MG63 (cell line): Measurements from ENCODE around the gene CHP1. TPM values are rescaled to one million over a fixed set of nuclear protein-coding genes. Genes with fewer than 3 reads are reported as not detected.
"Not testable (repeated sequence)": the region's sequence is repeated elsewhere in the genome, so short reads cannot be mapped to it uniquely, and the experiment has no call there.

ENCODE experiments used
- DNase-seq: peaks from one replicate; pipeline ENCODE4 v3.0.0-alpha.2; 2020
- H3K27me3 ChIP-seq: fragments of 250-450 bp; sonication (Bioruptor Pico); 2 replicates; pipeline ENCODE4 v1.5.1; 2020; ENCODE audit warnings: mild to moderate bottlenecking, moderate library complexity
- H3K36me3 ChIP-seq: fragments of 250-450 bp; sonication (Bioruptor Pico); 2 replicates; pipeline ENCODE4 v1.5.1; 2020; ENCODE audit warnings: mild to moderate bottlenecking, moderate library complexity
- H3K4me3 ChIP-seq: fragments of 250-450 bp; sonication (Bioruptor Pico); 2 replicates; pipeline ENCODE4 v1.5.1; 2020; ENCODE audit warnings: mild to moderate bottlenecking, moderate library complexity
- H3K9me3 ChIP-seq: fragments of 250-450 bp; sonication (Bioruptor Pico); 2 replicates; pipeline ENCODE4 v1.5.1; 2020; ENCODE audit warnings: mild to moderate bottlenecking, moderate library complexity
- total RNA-seq: library from RNA; depleted of rRNA; stranded (reverse); fragments of >200 nt; shearing (Covaris generic); gene quantifications from 2 replicates; pipeline ENCODE4 v1.2.3, GENCODE V29; 2014; ENCODE audit warnings: low replicate concordance

CHP1 gene
- total RNA-seq, 1 experiment from 2014 or later = 65.9 TPM

DNA sequence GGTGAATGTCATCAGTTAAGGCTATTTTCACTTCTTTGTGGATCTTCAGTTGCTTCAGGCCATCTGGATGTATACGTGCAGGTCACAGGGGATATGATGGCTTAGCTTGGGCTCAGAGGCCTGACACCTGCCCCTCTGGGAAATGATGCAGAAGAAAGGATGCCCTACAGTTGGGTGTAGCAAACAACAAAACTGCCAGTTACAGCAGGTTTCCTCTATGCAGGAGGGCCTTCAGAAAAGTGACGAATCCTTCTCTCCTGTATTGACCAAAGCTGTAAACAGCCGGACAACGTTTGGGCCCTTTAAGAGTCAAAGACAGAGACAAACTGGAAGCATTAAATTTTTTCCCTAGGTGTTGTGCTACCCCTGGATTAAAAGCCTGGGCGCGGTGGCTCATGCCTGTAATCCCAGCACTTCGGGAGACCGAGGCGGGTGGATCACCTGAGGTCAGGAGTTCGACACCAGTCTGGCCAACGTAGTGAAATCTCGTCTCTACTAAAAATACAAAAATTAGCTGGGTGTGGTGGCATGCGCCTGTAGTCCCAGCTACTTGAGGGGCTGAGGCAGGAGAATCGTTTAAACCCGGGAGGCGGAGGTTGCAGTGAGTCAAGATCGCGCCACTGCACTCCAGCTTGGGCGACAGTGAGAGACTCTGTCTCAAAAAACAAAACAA is 52.0 kb downstream of the CHP1 start:
- DNase-seq = not testable (repeated sequence)
- peaks cover 12% of the 10 kb centered on the region for H3K9me3 ChIP-seq

GRCh38 chr15:41283653-41284426 is 52.8 kb downstream of the CHP1 start:
- Histone ChIP-seq H3K36me3 (peaks cover 46% of the 10 kb centered on the region), H3K4me3 (peak overlapping the region; percentile 84), H3K9me3 (peaks cover 12% of the 10 kb centered on the region), H3K27me3 (no peaks in the 10 kb centered on the region)
- DNase-seq = peak; percentile 97

More for the DNA sequence above, 52.0 kb downstream of the CHP1 start:
- not testable (repeated sequence) for H3K27me3 ChIP-seq
- Histone ChIP-seq H3K4me3 (peak overlapping the region; percentile 84), H3K36me3 (peaks cover 38% of the 10 kb centered on the region)

DNA sequence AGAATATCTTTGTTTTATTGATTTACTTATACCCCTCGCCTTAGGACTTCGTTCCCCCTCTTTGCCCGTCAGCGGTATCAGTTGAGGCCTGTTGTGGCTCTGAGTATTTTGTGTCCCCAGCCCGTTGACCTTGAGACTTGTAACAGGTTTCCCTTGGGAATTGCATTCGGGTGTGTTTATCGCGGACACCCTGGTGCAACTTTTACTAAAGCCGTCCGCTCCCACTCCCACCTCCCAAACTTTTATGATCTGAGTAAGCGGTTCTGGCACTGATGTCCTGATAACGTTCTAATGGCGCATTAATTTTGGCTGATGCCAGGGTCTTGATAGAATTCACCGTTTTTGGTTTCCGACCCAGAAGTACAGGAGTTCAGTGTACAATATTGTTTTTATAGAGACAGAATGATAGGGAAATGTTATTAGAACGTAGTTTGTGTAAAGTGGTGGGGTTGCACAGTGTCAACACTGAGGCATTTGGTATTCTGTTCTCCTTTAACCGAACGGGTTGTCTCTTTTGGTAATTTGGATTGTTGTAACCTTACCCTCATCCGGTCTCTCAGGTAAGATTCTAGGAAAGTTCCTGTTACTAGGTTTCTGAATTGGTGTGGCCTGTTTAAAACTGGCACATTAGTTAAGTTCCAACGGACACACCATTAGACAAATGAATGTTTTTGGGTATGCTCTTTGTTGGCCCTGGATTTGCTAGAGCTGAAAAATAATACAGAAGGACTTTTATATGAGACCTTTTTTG is 53.5 kb downstream of the CHP1 start:
- Histone ChIP-seq H3K36me3 (peaks cover 50% of the 10 kb centered on the region), H3K9me3 (peaks cover 12% of the 10 kb centered on the region), H3K27me3 (no peaks in the 10 kb centered on the region), H3K4me3 (peak overlapping the region; percentile 84)
- peak; percentile 30 for DNase-seq

DNA sequence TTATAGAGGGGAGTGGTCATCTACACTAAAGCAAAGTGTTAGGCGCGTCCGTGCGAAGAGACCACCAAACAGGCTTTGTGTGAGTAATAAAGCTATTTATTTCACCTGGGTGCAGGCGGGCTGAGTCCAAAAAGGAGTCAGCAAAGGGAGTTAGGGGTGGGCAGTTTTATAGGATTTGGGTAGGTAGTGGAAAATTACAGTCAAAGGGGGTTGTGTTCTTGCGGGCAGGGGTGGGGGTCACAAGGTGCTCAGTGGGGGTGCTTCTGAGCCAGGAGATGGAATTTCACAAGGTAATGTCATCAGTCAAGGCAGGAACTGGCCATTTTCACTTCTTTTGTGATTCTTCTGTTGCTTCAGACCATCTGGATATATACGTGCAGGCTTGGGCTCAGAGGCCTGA is 54.2 kb downstream of the CHP1 start:
- no peaks in the 10 kb centered on the region for H3K27me3 ChIP-seq
- peaks cover 12% of the 10 kb centered on the region for H3K9me3 ChIP-seq
- peak overlapping the region; percentile 84 for H3K4me3 ChIP-seq
- no peak for DNase-seq
- peaks cover 50% of the 10 kb centered on the region for H3K36me3 ChIP-seq

DNA sequence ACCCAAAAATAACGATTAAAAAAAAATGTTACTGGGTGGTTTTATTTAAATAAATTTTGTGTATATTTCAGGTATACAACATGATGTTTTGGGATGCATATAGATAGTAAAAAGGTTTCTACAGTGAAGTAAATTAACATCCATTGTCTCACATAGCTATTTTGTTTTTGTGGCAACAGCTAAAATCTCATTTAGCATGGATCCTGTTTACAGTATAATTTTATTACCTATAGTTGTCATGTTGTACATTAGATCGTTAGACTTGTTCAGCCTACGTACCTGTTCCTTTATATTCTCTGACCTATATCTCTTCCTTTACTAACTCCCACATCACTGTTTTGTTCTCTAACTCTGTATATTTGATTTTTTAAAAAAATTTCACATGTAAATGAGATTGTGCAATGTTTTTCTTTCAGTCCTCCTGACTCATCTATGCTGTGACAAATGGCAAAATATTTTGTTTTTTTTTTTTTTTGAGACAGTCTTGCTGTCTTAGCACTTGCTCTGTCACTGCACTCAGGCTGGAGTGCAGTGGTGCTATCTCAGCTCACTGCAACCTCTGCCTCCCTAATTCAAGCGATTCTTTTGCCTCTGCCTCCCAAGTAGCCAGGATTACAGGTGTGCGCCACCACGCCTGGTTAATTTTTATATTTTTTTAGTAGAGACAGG is 55.7 kb downstream of the CHP1 start:
- Histone ChIP-seq H3K27me3 (no peaks in the 10 kb centered on the region), H3K4me3 (no peak overlapping the region), H3K36me3 (peaks cover 53% of the 10 kb centered on the region), H3K9me3 (peaks cover 12% of the 10 kb centered on the region)
- DNase-seq = no peak

- no peak for DNase-seq
- Histone ChIP-seq H3K4me3 (no peak overlapping the region), H3K36me3 (peaks cover 53% of the 10 kb centered on the region), H3K9me3 (peaks cover 12% of the 10 kb centered on the region), H3K27me3 (no peaks in the 10 kb centered on the region)
These were observed 57.4 kb downstream of the CHP1 start for GRCh38 chr15:41288464-41288863.

- H3K4me3 ChIP-seq = no peak overlapping the region
- peaks cover 51% of the 10 kb centered on the region for H3K36me3 ChIP-seq
- no peak for DNase-seq
- H3K9me3 ChIP-seq = peaks cover 12% of the 10 kb centered on the region
- no peaks in the 10 kb centered on the region for H3K27me3 ChIP-seq
These were observed 58.9 kb downstream of the CHP1 start for GRCh38 chr15:41289953-41290352.

- peaks cover 44% of the 10 kb centered on the region for H3K36me3 ChIP-seq
- no peak for DNase-seq
- 0 out of 2 replicates have a peak, but pooled peaks cover 2% of the 10 kb centered on the region for H3K9me3 ChIP-seq
- no peak overlapping the region for H3K4me3 ChIP-seq
- H3K27me3 ChIP-seq = no peaks in the 10 kb centered on the region
These were observed 60.1 kb downstream of the CHP1 start for GRCh38 chr15:41291065-41291631.

GRCh38 chr15:41292521-41292920 is 61.5 kb downstream of the CHP1 start:
- no peak for DNase-seq
- Histone ChIP-seq H3K27me3 (no peaks in the 10 kb centered on the region), H3K9me3 (no peaks in the 10 kb centered on the region), H3K4me3 (no peak overlapping the region), H3K36me3 (peaks cover 41% of the 10 kb centered on the region)

GRCh38 chr15:41301139-41301538 is 70.1 kb downstream of the CHP1 start:
- not testable (repeated sequence) for H3K27me3 ChIP-seq, H3K4me3 ChIP-seq, DNase-seq, H3K9me3 ChIP-seq
- H3K36me3 ChIP-seq = peaks cover 31% of the 10 kb centered on the region

DNA sequence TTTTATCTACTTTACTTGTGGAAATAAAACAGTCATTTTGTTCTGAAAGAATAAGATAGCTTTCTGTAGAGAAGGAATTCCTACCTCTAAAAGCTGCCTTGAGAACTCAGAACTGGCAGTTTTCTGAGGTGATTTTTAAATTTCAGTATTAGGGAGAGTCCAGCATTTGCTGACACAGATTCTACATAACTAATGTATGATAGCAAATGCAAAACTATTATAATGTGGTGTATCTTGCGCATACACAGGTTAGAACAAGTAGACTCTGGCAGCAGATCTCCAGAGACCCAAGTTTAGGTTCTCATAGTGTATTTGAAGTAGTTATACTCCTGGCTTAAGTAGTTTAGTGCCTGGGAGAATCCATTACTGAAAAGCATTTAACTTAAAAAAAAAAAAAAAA is 70.5 kb downstream of the CHP1 start:
- Histone ChIP-seq H3K36me3 (peaks cover 27% of the 10 kb centered on the region), H3K9me3 (no peaks in the 10 kb centered on the region)
- DNase-seq = no peak

DNA sequence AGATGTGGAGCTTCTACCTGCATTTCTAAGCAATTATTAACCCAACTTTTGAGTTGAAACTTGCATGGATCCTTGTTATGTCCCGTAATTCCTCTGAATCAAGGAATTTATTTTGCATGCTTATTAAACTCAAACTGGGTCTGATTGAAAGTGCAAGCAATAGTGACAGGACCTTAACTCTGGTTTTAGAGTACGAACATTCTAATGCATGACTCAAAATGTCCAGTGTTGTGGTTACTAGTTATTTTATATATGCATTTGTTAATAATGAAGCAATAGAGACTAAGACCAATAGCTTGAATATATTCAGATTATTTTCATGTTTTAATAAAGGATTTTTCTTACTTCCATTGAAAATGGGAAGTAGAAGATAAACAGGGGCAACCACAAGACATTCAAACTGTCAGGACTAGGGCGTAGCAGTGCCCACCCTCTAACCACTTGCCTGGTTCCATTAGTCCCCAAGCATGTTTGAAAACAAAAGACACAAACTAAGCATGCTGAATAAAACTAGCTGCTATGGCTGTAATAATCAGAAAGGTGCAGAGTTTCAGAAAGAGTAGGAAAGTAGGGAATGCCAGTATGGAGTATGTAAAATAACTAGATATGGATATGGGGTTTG is 73.2 kb downstream of the CHP1 start:
- no peaks in the 10 kb centered on the region for H3K9me3 ChIP-seq
- DNase-seq = no peak
- H3K36me3 ChIP-seq = peaks cover 12% of the 10 kb centered on the region
- H3K4me3 ChIP-seq = no peak overlapping the region
- no peaks in the 10 kb centered on the region for H3K27me3 ChIP-seq

More for the DNA sequence above, 70.5 kb downstream of the CHP1 start:
- no peak overlapping the region for H3K4me3 ChIP-seq
- no peaks in the 10 kb centered on the region for H3K27me3 ChIP-seq

DNA sequence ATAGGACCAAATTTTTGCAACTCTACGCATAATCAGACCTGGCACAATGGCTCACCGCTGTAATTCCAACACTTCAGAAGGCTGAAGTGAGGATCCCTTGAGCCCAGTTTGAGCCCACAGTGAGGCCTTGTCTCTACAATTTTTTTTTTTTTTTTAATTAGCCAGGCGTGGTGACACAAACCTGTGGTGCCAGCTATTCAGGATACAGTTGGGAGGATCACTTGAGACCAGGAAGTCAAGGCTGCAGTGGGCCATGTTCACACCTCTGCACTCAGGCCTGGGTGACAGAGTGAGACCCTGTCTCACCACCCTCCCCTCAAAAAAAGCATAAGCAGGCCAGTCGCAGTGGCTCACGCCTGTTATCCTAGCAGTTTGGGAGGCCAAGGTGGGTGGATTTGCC is 76.6 kb downstream of the CHP1 start:
- Histone ChIP-seq H3K27me3 (no peaks in the 10 kb centered on the region), H3K36me3 (peaks cover 10% of the 10 kb centered on the region), H3K9me3 (no peaks in the 10 kb centered on the region), H3K4me3 (no peak overlapping the region)
- no peak for DNase-seq

- DNase-seq = no peak
- Histone ChIP-seq H3K36me3 (peaks cover 5% of the 10 kb centered on the region), H3K9me3 (no peaks in the 10 kb centered on the region), H3K27me3 (no peaks in the 10 kb centered on the region), H3K4me3 (no peak overlapping the region)
These were observed 78.3 kb downstream of the CHP1 start for GRCh38 chr15:41309226-41309905.

DNA sequence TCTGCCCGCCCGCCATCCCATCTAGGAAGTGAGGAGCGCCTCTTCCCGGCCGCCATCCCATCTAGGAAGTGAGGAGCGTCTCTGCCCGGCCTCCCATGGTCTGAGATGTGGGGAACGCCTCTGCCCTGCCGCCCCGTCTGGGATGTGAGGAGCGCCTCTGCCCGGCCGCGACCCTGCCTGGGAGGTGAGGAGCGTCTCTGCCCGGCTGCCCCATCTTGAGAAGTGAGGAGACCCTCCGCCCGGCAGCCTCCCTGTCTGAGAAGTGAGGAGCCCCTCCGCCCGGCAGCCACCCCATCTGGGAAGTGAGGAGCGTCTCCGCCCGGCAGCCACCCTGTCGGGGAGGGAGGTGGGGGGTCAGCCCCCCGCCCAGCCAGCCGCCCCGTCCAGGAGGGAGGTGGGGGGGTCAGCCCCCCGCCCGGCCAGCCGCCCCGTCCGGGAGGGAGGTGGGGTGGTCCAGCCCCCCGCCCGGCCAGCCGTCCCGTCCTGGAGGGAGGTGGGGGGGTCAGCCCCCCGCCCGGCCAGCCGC is 89.8 kb downstream of the CHP1 start:
- not testable (repeated sequence) for H3K36me3 ChIP-seq, H3K4me3 ChIP-seq, DNase-seq, H3K9me3 ChIP-seq, H3K27me3 ChIP-seq
